IPS-18c (cell line): ENCODE data around the gene ARPC3.
"Not testable (repeated sequence)": the region's sequence is repeated elsewhere in the genome, so short reads cannot be mapped to it uniquely, and the experiment has no call there.

Experiments
- H3K4me3 ChIP-seq: 2 replicates; pipeline ENCODE4 v1.7.0; 2013; ENCODE audit warnings: low read depth, mild to moderate bottlenecking, low read length, moderate library complexity; ENCODE audit not compliant: insufficient read depth
- H3K9me3 ChIP-seq: one replicate; pipeline ENCODE4 v1.6.1; 2013; ENCODE audit warnings: mild to moderate bottlenecking, low read length, moderate library complexity; ENCODE audit not compliant: control insufficient read depth, insufficient read depth

ARPC3 gene

DNA sequence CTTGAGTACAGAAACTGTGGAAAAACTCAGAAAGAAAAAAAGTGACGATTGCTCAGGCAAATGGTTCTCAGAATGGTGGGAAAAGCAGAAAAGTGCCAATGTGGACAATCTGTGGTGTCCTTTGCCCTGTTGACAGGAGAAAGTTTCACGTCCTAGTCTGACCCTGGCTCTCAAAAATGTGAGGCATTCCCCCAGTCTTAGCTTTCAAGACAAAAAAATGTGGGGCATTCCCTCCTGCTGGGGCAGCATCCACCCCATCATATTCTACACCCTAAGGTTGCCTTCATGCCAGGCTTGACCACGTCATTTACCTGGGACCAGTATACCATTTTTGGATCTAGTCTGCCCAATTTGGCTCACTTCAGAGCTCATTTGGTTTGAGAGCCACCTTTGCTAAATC, 25.9 kb downstream of the ARPC3 start:
- H3K4me3 ChIP-seq, result no peak overlapping the region
- H3K9me3 ChIP-seq, result no peaks in the 10 kb centered on the region

GRCh38 chr12:110421701-110422100, 28.4 kb downstream of the ARPC3 start:
- Histone ChIP-seq H3K9me3 (no peaks in the 10 kb centered on the region), H3K4me3 (no peak overlapping the region)

GRCh38 chr12:110421159-110421661, 28.9 kb downstream of the ARPC3 start:
- no peaks in the 10 kb centered on the region for H3K9me3 ChIP-seq

GRCh38 chr12:110420644-110421043, 29.5 kb downstream of the ARPC3 start:
- not testable (repeated sequence) for H3K4me3 ChIP-seq, H3K9me3 ChIP-seq

More at GRCh38 chr12:110421159-110421661, 28.9 kb downstream of the ARPC3 start:
- no peak overlapping the region for H3K4me3 ChIP-seq

DNA sequence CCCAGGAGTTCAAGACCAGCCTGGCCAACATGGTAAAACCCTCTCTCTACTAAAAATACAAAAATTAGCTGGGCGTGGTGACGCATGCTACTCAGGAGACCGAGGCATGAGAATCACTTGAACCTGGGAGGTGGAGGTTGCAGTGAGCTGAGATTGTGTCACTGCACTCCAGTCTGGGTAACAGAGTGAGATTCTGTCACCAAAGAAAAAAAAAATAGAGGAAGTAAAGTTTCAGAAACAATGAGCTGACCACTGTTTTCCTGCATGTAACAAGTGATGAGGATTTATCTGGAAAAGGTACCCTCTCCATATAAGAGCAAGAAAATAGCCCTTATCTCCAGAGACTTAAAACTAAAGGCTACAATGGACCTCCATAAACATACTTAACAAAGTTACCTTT, 33.0 kb downstream of the ARPC3 start:
- H3K9me3 ChIP-seq, H3K4me3 ChIP-seq: not testable (repeated sequence)

DNA sequence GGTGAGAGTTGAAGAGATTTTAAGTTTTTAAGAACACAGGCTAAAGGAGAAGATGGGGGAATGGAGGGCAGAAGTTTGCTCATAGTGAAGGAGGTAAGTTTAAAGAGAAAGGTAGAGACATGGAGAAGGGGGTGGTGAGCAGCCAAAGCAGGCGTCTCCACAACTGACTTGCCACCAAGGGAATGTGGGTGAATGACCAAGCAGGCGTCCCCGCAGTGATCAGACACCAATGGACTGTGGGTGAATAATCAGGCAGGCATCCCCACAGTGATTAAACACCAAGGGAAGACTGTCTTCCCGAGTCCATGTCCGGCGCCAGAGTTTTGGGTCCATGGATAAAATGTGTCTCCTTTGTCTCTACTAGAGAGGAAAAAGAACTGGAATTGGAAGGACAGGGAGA, 40.1 kb downstream of the ARPC3 start:
- not testable (repeated sequence) for H3K9me3 ChIP-seq, H3K4me3 ChIP-seq

- H3K9me3 ChIP-seq, H3K4me3 ChIP-seq: not testable (repeated sequence)
Measured at GRCh38 chr12:110405126-110405662, 44.9 kb downstream of the ARPC3 start.

GRCh38 chr12:110403976-110404682, 46.0 kb downstream of the ARPC3 start:
- Histone ChIP-seq H3K9me3 (no peaks in the 10 kb centered on the region), H3K4me3 (peak overlapping the region; percentile 88)

DNA sequence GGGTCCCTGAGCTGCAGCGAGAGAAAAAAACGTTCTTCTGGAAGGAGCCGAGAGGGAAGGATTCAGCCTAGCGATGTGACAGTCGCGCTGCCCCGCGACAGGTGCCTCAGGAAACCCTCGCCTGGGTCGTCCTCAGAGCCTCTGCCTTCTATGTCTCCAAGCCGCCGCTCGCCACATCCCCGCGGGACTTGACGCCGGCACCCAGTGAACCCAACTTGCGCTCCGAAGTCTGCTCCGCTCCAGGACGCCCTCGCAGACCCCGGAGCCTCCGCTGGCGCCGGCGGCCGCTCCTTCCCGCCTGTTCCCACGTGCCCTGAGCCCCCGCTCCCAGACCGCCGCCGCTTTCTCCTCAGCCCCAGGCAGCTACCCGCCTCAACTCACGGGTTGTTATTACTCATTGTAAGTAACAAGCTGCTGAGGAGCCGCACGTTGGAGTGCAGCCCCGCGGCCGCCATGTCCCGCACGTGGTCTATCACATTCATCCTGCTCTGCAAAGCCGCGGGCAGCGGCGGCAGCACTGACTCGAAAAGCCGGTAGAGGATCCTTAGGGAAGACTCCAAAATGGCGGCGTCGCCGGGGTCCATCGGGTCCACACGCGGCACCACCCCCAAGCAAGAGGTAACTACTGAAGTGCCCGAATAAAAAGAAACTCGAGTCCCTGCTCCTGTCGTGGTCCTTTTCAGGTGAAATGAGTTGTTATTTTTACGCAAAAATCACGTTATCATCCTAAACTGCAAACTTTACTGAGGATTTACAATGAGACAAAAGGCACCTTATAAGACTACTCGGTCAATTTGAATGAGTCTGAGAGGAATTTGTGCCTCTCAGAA, 46.8 kb downstream of the ARPC3 start, which contains the start of gene ANAPC7:
TSS of gene ANAPC7 (minus strand) at position 563 of the 830 bp plus-strand sequence. CDS start at position 482, 81 bp downstream.
- peak within 1 kb of the TSS; percentile 88 for H3K4me3 ChIP-seq
- no peaks in the 10 kb centered on the region for H3K9me3 ChIP-seq
